Vagina (tissue), 2 donors: Measurements from ENCODE around the gene PIMREG. TPM values are rescaled to one million over a fixed set of nuclear protein-coding genes. Genes with fewer than 3 reads are reported as not detected.

Source experiments
- DNase-seq, 2 donors: peaks; one replicate each; pipeline ENCODE4 v3.0.0-alpha.2; 2017; ENCODE audit errors: extremely low spot score in 2 of 2
- H3K27ac ChIP-seq: fragments of 200-600 bp; sonication (generic); one replicate; pipeline ENCODE4 v1.5.1; 2019
- H3K27me3 ChIP-seq: fragments of 200-600 bp; sonication (generic); one replicate; pipeline ENCODE4 v1.5.1; 2019
- H3K36me3 ChIP-seq, 2 donors: fragments of 200-600 bp; sonication (generic); one replicate each; pipeline ENCODE4 v1.5.1; 2017 to 2019
- H3K4me1 ChIP-seq: fragments of 200-600 bp; sonication (generic); one replicate; pipeline ENCODE4 v1.5.1; 2019
- H3K4me3 ChIP-seq, 2 donors: fragments of 200-600 bp; sonication (generic); 1 replicate in 1 of 2; 2 replicates in 1 of 2; pipeline ENCODE4 v1.5.1; 2016 to 2019
- H3K9me3 ChIP-seq: fragments of 200-600 bp; sonication (generic); one replicate; pipeline ENCODE4 v1.5.1; 2019
- POLR2A ChIP-seq, 2 donors: fragments of 450-650 bp; IDR thresholded peaks; one replicate each; pipeline ENCODE4 v1.6.1; 2017; ENCODE audit warnings: antibody characterized with exemption in 2 of 2, mild to moderate bottlenecking in 2 of 2, moderate library complexity in 2 of 2
- POLR2AphosphoS5 ChIP-seq, 2 donors: sonication (generic); formaldehyde crosslinking; IDR thresholded peaks; one replicate each; pipeline ENCODE4 v1.9.0; 2017; ENCODE audit warnings: antibody characterized with exemption in 2 of 2, mild to moderate bottlenecking in 2 of 2, low read depth in 1 of 2; ENCODE audit not compliant: insufficient read depth in 1 of 2
- intact Hi-C: fragments of 100-400 bp; cut with DNase I; formaldehyde crosslinking; loops from one replicate; pipeline ENCODE4 v1.15.1; 2023
- total RNA-seq: library from RNA; depleted of rRNA; stranded (reverse); fragments of >200 nt; gene quantifications from one replicate; pipeline ENCODE4 v1.2.3, GENCODE V29; 2016
- TF ChIP-seq, protein P1 (sequence below), 3 experiments: fragments of 450-650 bp in 2 of 3; fragments of 200-600 bp in 1 of 3; sonication (generic) in 1 of 3; IDR thresholded peaks; one replicate each; pipeline ENCODE4 v1.5.1; 2017 to 2019; ENCODE audit warnings: antibody characterized with exemption in 3 of 3, mild to moderate bottlenecking in 2 of 3, moderate library complexity in 2 of 3

Gene PIMREG
- total RNA-seq, 1 donor from 2014 or later: 0.74 TPM

DNA sequence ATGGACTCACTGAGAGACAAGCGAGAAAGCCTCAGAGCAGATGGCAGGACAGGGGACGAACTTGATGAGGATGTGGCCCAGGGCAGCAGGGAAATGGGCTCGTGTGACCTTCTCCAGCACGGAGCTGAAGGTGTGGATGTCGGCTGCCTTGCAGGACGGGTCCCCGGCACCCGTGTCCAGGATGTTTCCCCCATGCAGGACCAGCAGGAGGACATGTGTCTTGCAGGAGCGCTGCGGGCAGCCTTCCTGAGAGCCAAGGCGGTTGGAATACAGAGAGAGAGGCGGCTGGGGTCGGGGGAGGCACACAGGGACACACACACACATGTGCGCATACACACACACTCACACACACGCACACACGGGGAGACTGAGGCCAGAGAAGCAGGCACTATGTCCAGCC, 39.3 kb downstream of the PIMREG start:
- peaks cover 6% of the 10 kb centered on the region for H3K4me1 ChIP-seq
- intact Hi-C loops: no loop called here
- no peaks in the 10 kb centered on the region for H3K36me3 ChIP-seq
- TF ChIP-seq, protein P1, sequence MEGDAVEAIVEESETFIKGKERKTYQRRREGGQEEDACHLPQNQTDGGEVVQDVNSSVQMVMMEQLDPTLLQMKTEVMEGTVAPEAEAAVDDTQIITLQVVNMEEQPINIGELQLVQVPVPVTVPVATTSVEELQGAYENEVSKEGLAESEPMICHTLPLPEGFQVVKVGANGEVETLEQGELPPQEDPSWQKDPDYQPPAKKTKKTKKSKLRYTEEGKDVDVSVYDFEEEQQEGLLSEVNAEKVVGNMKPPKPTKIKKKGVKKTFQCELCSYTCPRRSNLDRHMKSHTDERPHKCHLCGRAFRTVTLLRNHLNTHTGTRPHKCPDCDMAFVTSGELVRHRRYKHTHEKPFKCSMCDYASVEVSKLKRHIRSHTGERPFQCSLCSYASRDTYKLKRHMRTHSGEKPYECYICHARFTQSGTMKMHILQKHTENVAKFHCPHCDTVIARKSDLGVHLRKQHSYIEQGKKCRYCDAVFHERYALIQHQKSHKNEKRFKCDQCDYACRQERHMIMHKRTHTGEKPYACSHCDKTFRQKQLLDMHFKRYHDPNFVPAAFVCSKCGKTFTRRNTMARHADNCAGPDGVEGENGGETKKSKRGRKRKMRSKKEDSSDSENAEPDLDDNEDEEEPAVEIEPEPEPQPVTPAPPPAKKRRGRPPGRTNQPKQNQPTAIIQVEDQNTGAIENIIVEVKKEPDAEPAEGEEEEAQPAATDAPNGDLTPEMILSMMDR (IDR thresholded peaks at IDR 0.05): no peak
- TF ChIP-seq POLR2A (IDR thresholded peaks at IDR 0.05): no peak
- TF ChIP-seq POLR2AphosphoS5 (IDR thresholded peaks at IDR 0.05; ENCODE audit: insufficient read depth in 1 of 2, low read depth in 1 of 2): no peak
- DNase-seq: no peak
- H3K4me3 ChIP-seq: no peak overlapping the region
- H3K27ac ChIP-seq: no peak overlapping the region
- H3K9me3 ChIP-seq: no peaks in the 10 kb centered on the region
- no peaks in the 10 kb centered on the region for H3K27me3 ChIP-seq

DNA sequence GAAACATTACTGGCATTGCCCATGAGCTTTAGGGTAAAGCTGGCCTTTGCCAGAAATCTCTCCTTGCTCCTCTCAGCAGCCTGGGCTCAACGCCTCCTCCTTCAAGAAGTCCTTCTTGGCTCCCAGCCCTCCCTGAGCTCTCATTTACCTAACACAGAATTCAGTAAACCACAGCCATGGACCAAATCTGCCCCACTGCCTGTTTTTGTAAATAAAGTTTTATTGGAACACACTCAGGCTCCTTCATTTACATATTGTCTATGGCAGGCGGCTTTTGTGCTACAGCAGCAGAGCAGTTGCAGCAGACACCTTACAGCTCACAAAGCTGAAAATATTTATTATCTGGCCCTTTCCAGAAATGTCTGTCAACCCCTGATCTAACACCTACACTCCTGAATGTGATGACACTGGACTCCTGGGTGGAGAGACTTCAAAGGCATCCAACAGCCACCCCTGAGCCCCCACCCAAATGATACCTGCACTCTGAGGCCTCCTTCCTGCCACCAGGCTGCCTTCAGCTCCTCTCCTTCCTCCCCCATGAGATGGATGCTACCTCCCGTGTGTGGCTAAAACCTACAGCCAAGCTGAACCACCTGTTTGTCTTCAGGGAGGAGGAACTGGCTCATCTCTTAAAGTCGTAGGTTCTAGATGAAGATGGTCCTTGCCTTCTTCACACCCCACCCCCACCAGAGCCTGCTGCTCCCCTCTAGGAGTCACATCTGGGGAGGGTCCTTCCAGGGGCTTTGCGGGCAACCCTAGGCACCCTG, 41.6 kb downstream of the PIMREG start:
- TF ChIP-seq, protein P1 (IDR thresholded peaks at IDR 0.05): no peak
- intact Hi-C loops: no loop called here
- DNase-seq: no peak
- Histone ChIP-seq H3K4me3 (no peak overlapping the region), H3K4me1 (peaks cover 6% of the 10 kb centered on the region), H3K9me3 (no peaks in the 10 kb centered on the region), H3K27ac (no peak overlapping the region), H3K36me3 (no peaks in the 10 kb centered on the region), H3K27me3 (no peaks in the 10 kb centered on the region)

DNA sequence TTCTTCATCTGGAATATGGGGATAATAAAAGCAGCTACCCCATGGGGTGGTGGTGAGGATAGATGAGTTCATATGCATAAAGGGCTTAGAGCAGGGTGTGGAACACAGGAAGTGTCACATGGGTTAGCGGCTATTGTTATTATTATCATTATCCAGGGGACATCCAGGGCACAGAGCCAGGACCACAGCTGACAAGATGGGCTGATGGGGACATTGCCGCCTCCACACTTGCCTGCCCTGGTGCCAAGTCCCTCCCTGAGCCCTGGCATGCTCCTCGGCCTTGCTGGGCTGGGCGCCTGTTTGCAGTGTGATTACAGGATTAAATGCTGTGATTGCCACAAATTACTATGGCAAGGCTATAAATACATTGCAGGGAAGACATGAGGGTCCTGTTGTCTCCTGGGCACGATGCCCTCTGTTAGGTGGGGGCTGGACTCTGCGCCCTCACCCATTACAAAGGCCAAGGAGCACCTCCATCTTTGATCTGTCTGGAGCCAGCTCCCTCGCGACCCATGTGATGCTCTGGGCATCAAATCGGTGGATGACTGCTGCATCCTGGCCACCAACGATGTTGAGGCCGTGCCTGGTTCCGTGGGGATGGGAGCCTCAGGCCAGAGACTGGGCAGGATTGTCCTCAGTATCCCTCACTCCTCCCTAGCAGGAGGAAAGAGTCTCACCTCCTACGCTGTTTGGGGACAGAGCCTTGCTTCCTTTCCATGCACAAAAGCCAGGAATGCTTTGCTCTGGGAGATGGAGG, 43.2 kb downstream of the PIMREG start:
- intact Hi-C loops: no loop called here

DNA sequence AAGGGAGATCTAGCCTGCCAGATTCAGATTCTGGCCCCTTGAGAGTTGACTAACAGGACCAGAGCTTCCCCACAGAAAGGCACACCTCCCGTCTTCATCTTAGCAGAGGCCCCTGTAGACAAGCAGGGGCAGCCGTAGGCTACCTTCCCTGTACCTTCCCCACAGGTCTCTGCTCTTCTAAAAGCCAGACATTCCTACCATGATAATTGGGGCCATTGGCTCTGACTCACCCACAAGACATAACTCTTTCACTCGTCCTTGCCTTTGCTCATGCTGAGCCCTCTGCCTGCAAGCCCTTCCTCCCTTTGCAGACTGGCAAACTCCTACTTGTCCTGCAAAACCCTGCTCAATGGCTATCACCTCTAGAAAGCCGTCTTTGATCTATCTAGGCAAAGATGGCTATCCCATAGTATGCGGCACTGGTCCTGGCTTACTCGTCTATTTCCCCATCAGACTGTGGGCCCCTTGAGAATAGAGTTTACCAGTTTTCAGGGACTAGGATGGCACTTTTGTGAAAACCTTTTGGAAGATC, 43.8 kb downstream of the PIMREG start:
- Histone ChIP-seq H3K9me3 (no peaks in the 10 kb centered on the region), H3K4me1 (peaks cover 6% of the 10 kb centered on the region), H3K4me3 (no peak overlapping the region), H3K36me3 (no peaks in the 10 kb centered on the region), H3K27ac (no peak overlapping the region), H3K27me3 (no peaks in the 10 kb centered on the region)
- TF ChIP-seq POLR2A (IDR thresholded peaks at IDR 0.05) (no peak), POLR2AphosphoS5 (IDR thresholded peaks at IDR 0.05; ENCODE audit: insufficient read depth in 1 of 2, low read depth in 1 of 2) (no peak)
- TF ChIP-seq, protein P1 (IDR thresholded peaks at IDR 0.05): no peak
- intact Hi-C loops: no loop called here
- no peak for DNase-seq

More for the DNA sequence above, 43.2 kb downstream of the PIMREG start:
- Histone ChIP-seq H3K27ac (no peak overlapping the region), H3K4me1 (peaks cover 6% of the 10 kb centered on the region), H3K36me3 (no peaks in the 10 kb centered on the region), H3K9me3 (no peaks in the 10 kb centered on the region), H3K4me3 (no peak overlapping the region), H3K27me3 (no peaks in the 10 kb centered on the region)
- no peak for DNase-seq
- TF ChIP-seq POLR2A (IDR thresholded peaks at IDR 0.05) (no peak), POLR2AphosphoS5 (IDR thresholded peaks at IDR 0.05; ENCODE audit: insufficient read depth in 1 of 2, low read depth in 1 of 2) (no peak)
- TF ChIP-seq, protein P1 (IDR thresholded peaks at IDR 0.05): no peak
